ENCODE data around the gene TBRG1. TPM values are rescaled to one million over a fixed set of nuclear protein-coding genes. Genes with fewer than 3 reads are reported as not detected.
"Not testable (repeated sequence)": the region's sequence is repeated elsewhere in the genome, so short reads cannot be mapped to it uniquely, and the experiment has no call there.

TBRG1 gene
- total RNA-seq, 1 donor from 2014 or later, result 54.6 TPM

GRCh38 chr11:124592627-124593026 is 30.0 kb upstream of the TBRG1 start:
- intact Hi-C loops (cut with micrococcal nuclease), result no loop called here
- TF ChIP-seq CTCF (IDR thresholded peaks at IDR 0.05), result no peak
- ChIA-PET POLR2A (no interaction called here), CTCF (no interaction called here)
- Mint-ChIP-seq H3K27ac (no peak overlapping the region), H3K4me1 (no peaks in the 10 kb centered on the region), H3K27me3 (peaks cover 11% of the 10 kb centered on the region), H3K36me3 (ENCODE audit: low read depth) (no peaks in the 10 kb centered on the region), H3K4me3 (no peak overlapping the region), H3K9me3 (no peaks in the 10 kb centered on the region)
- ATAC-seq (ENCODE audit: low read depth) (no peak), DNase-seq (no peak)

GRCh38 chr11:124595302-124595701 is 27.4 kb upstream of the TBRG1 start:
- DNase-seq (no peak), ATAC-seq (ENCODE audit: low read depth) (no peak)
- no peak for TF ChIP-seq CTCF (IDR thresholded peaks at IDR 0.05)
- intact Hi-C loops (cut with micrococcal nuclease), result no loop called here
- Mint-ChIP-seq H3K4me1 (no peaks in the 10 kb centered on the region), H3K9me3 (no peaks in the 10 kb centered on the region), H3K27me3 (peaks cover 15% of the 10 kb centered on the region), H3K36me3 (ENCODE audit: low read depth) (no peaks in the 10 kb centered on the region), H3K4me3 (no peak overlapping the region), H3K27ac (no peak overlapping the region)
- CTCF ChIA-PET, result no interaction called here
- POLR2A ChIA-PET, result interaction anchor here (0.6 kb wide), 1 partner anchor 23 kb away, joined by 3 read pairs; no protein-coding TSS in a partner anchor

GRCh38 chr11:124597626-124598025 is 25.0 kb upstream of the TBRG1 start:
- TF ChIP-seq CTCF (IDR thresholded peaks at IDR 0.05), result no peak
- Mint-ChIP-seq H3K36me3 (ENCODE audit: low read depth) (no peaks in the 10 kb centered on the region), H3K27ac (no peak overlapping the region), H3K4me3 (no peak overlapping the region), H3K9me3 (no peaks in the 10 kb centered on the region), H3K4me1 (no peaks in the 10 kb centered on the region), H3K27me3 (peaks cover 22% of the 10 kb centered on the region)
- DNase-seq, result no peak
- POLR2A ChIA-PET, result no interaction called here
- CTCF ChIA-PET, result no interaction called here
- intact Hi-C loops (cut with micrococcal nuclease), result no loop called here
- ATAC-seq (ENCODE audit: low read depth), result no peak

GRCh38 chr11:124600621-124601320 is 21.9 kb upstream of the TBRG1 start:
- intact Hi-C loops (cut with micrococcal nuclease), result no loop called here
- ATAC-seq (ENCODE audit: low read depth) (no peak), DNase-seq (no peak)
- ChIA-PET POLR2A (no interaction called here), CTCF (no interaction called here)
- H3K9me3 Mint-ChIP-seq, result no peaks in the 10 kb centered on the region
- no peaks in the 10 kb centered on the region for H3K36me3 Mint-ChIP-seq (ENCODE audit: low read depth)
- H3K27me3 Mint-ChIP-seq, result peaks cover 25% of the 10 kb centered on the region
- H3K4me3 Mint-ChIP-seq, result no peak overlapping the region
- peaks cover 1% of the 10 kb centered on the region for H3K4me1 Mint-ChIP-seq
- no peak overlapping the region for H3K27ac Mint-ChIP-seq
- TF ChIP-seq CTCF (IDR thresholded peaks at IDR 0.05), result no peak

GRCh38 chr11:124602193-124602592 is 20.5 kb upstream of the TBRG1 start:
- ChIA-PET CTCF (no interaction called here), POLR2A (no interaction called here)
- H3K4me3 Mint-ChIP-seq, result no peak overlapping the region
- peaks cover 2% of the 10 kb centered on the region for H3K4me1 Mint-ChIP-seq
- no peak overlapping the region for H3K27ac Mint-ChIP-seq
- peaks cover 21% of the 10 kb centered on the region for H3K27me3 Mint-ChIP-seq
- TF ChIP-seq CTCF (IDR thresholded peaks at IDR 0.05), result no peak
- intact Hi-C loops (cut with micrococcal nuclease), result no loop called here
- DNase-seq (no peak), ATAC-seq (ENCODE audit: low read depth) (no peak)
- H3K36me3 Mint-ChIP-seq (ENCODE audit: low read depth), result no peaks in the 10 kb centered on the region
- no peaks in the 10 kb centered on the region for H3K9me3 Mint-ChIP-seq

- H3K36me3 Mint-ChIP-seq (ENCODE audit: low read depth); H3K4me3 Mint-ChIP-seq; intact Hi-C loops (cut with micrococcal nuclease); POLR2A ChIA-PET; DNase-seq; H3K27ac Mint-ChIP-seq; H3K9me3 Mint-ChIP-seq; CTCF ChIA-PET; ATAC-seq (ENCODE audit: low read depth); H3K4me1 Mint-ChIP-seq: not testable (repeated sequence)
- peaks cover 17% of the 10 kb centered on the region for H3K27me3 Mint-ChIP-seq
Observed at GRCh38 chr11:124602723-124603122, 19.9 kb upstream of the TBRG1 start.
